ENCODE measurements around the gene BBS9. TPM values are rescaled to one million over a fixed set of nuclear protein-coding genes. Genes with fewer than 3 reads are reported as not detected.

The BBS9 gene
- total RNA-seq, 6 experiments from 2014 or later, result 3.0 to 8.0 (median 6.6) TPM

GRCh38 chr7:33108554-33109004, 20.8 kb upstream of the BBS9 start:
- TF ChIP-seq, protein P1, sequence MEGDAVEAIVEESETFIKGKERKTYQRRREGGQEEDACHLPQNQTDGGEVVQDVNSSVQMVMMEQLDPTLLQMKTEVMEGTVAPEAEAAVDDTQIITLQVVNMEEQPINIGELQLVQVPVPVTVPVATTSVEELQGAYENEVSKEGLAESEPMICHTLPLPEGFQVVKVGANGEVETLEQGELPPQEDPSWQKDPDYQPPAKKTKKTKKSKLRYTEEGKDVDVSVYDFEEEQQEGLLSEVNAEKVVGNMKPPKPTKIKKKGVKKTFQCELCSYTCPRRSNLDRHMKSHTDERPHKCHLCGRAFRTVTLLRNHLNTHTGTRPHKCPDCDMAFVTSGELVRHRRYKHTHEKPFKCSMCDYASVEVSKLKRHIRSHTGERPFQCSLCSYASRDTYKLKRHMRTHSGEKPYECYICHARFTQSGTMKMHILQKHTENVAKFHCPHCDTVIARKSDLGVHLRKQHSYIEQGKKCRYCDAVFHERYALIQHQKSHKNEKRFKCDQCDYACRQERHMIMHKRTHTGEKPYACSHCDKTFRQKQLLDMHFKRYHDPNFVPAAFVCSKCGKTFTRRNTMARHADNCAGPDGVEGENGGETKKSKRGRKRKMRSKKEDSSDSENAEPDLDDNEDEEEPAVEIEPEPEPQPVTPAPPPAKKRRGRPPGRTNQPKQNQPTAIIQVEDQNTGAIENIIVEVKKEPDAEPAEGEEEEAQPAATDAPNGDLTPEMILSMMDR (IDR thresholded peaks at IDR 0.05), result peak in 2 of 4 donors; percentile 9 to 13
- TF ChIP-seq POLR2A (IDR thresholded peaks at IDR 0.05), result no peak
- Histone ChIP-seq H3K9me3 (no peaks in the 10 kb centered on the region), H3K4me1 (peaks cover 0 to 20% (median 8%) of the 10 kb centered on the region in 4 donors), H3K4me3 (peak overlapping the region; percentile 84 to 100 (median 95)), H3K27ac (peak overlapping the region; percentile 50 to 68 (median 65)), H3K36me3 (peaks cover 0 to under 1% (median 0%) of the 10 kb centered on the region in 4 donors), H3K27me3 (no peaks in the 10 kb centered on the region)
- WGBS (ENCODE audit: insufficient coverage, low coverage, low lambda C conversion rate, missing lambda C conversion rate), result under 1% methylated on average over 10 of the region's 10 CpGs
- ATAC-seq (peak in 3 of 4 donors; percentile 8 to 30 (median 25)), DNase-seq (no peak)
- intact Hi-C loops (cut with DNase I), result no loop called here

GRCh38 chr7:33109005-33109757, 20.2 kb upstream of the BBS9 start, which contains the start of gene RP9:
RP9 (minus strand) TSS chr7:33109404; CDS start chr7:33109372, 32 bp downstream.
- TF ChIP-seq POLR2A (IDR thresholded peaks at IDR 0.05), result peak; percentile 61
- TF ChIP-seq, protein P1 (IDR thresholded peaks at IDR 0.05), result peak; percentile 48 to 82 (median 64)
- intact Hi-C loops (cut with DNase I), result no loop called here
- no peaks in the 10 kb centered on the region for H3K36me3 ChIP-seq

DNA sequence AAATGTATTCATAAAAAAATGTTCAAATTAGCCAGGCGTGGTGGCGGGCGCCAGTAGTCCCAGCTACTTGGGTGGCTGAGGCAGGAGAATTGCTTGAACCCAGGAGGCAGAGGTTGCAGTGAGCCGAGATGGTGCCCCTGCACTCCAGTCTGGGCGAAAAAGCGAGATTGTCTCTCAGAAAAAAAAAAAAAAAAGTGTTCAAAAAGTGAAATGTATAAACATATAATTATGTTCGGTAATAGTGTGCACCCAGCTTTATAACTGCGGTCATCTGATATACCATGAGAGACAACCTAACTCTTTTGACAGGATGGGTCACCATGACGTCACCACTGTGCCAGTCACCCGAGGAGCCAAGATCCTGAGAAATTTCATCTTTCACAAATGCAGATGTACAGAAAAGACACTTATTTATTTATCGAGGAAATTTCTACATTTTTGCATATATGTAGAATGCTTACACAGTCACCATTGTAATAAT, 19.6 kb upstream of the BBS9 start:
- H3K27me3 ChIP-seq, result no peaks in the 10 kb centered on the region
- TF ChIP-seq, protein P1 (IDR thresholded peaks at IDR 0.05), result peak in 1 of 4 donors; percentile 1
- no peak for TF ChIP-seq POLR2A (IDR thresholded peaks at IDR 0.05)
- no peak overlapping the region for H3K27ac ChIP-seq
- DNase-seq, result no peak
- no peaks in the 10 kb centered on the region for H3K36me3 ChIP-seq
- peak overlapping the region; percentile 84 to 100 (median 95) for H3K4me3 ChIP-seq
- H3K4me1 ChIP-seq, result peaks cover 0 to 20% (median 8%) of the 10 kb centered on the region in 4 donors
- ATAC-seq, result no peak
- intact Hi-C loops (cut with DNase I), result no loop called here
- no peaks in the 10 kb centered on the region for H3K9me3 ChIP-seq
- WGBS (ENCODE audit: insufficient coverage, low coverage, low lambda C conversion rate, missing lambda C conversion rate), result 25% methylated on average over 11 of the region's 11 CpGs

More at GRCh38 chr7:33109005-33109757, 20.2 kb upstream of the BBS9 start, which contains the start of gene RP9:
- Histone ChIP-seq H3K9me3 (no peaks in the 10 kb centered on the region), H3K27me3 (no peaks in the 10 kb centered on the region), H3K4me1 (peaks cover 0 to 20% (median 8%) of the 10 kb centered on the region in 4 donors), H3K27ac (peak within 1 kb of the TSS; percentile 50 to 68 (median 65)), H3K4me3 (peak within 1 kb of the TSS; percentile 84 to 100 (median 95))
- WGBS (ENCODE audit: insufficient coverage, low coverage, low lambda C conversion rate, missing lambda C conversion rate), result under 1% methylated on average over 40 of the region's 100 CpGs
- ATAC-seq (peak; percentile 93 to 98 (median 94)), DNase-seq (peak; percentile 68 to 76 (median 74))

- Histone ChIP-seq H3K27ac (no peak overlapping the region), H3K4me1 (peaks cover 0 to 19% (median 8%) of the 10 kb centered on the region in 4 donors), H3K27me3 (no peaks in the 10 kb centered on the region), H3K4me3 (no peak overlapping the region), H3K36me3 (no peaks in the 10 kb centered on the region), H3K9me3 (no peaks in the 10 kb centered on the region)
- no peak for ATAC-seq
- intact Hi-C loops (cut with DNase I), result no loop called here
- no peak for TF ChIP-seq POLR2A (IDR thresholded peaks at IDR 0.05)
- TF ChIP-seq, protein P1 (IDR thresholded peaks at IDR 0.05), result no peak
- WGBS (ENCODE audit: insufficient coverage, low coverage, low lambda C conversion rate, missing lambda C conversion rate), result 38% methylated on average over 3 of the region's 3 CpGs
- DNase-seq, result no peak
Observed at GRCh38 chr7:33111614-33112013, 17.8 kb upstream of the BBS9 start.

All from right lobe of liver (tissue), 6 donors.